Measurements from ENCODE around the gene PRKG1.
"Not testable (repeated sequence)": the region's sequence is repeated elsewhere in the genome, so short reads cannot be mapped to it uniquely, and the experiment has no call there.

Gene PRKG1

DNA sequence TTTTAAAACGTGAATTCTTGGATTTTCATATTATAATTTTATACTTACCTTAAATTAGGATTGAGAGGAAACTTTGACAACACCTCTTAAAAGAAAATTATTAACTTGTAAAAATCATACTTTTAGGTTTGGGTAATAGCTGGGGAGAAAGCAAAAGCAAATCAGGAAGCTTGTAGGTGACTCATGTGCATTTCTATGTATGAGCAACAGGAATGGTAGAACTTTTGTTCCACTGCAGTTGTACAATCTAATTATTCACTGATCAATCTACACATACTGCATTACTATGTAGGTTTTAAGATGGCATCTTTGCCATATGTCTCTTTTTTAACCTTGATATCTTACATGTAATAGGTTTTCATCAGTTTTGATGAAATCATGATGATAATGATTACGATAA lies 223.2 kb downstream of the PRKG1 start:
- intact Hi-C loops (cut with DNase I), result no loop called here
- no peak for DNase-seq

DNA sequence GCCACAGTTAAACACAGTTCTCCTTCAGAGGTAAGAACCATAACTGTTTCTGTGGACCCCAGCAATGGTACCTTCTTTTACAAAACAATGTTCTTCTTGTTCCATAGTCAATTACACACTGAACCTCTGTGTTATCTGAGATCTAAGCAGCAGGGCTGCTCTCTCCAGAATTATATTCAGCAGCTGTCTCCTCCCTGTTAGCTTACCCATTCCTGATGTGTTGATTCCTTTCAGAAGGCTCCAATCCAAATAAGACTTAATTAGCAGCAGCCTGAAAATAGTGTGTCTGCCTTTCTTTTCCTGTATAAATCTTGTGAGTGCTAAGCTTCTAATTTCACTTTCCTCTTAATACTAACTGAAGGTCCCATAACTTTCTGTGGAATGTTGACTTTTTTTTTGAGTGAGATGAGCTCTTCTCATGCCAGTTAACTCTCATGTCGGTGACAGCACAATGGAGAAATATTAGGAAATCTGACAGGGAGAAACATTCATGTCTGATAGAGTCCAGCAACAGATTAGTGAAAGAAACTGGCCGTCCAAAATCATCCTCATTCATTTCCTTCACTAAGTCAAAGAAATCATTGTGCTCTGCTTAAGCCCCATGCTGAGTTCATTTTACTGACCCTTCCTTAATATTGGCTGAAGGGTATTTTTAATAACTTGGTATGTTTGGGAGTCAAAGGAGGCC lies 226.5 kb downstream of the PRKG1 start:
- intact Hi-C loops (cut with DNase I), result no loop called here
- DNase-seq, result no peak

- peak in 1 of 42 donors; percentile 6 for DNase-seq
- intact Hi-C loops (cut with DNase I), result no loop called here
These were observed 227.4 kb downstream of the PRKG1 start for GRCh38 chr10:51301644-51302043.

- intact Hi-C loops (cut with DNase I), result no loop called here
- no peak for DNase-seq
These were observed 228.0 kb downstream of the PRKG1 start for GRCh38 chr10:51302316-51302715.

DNA sequence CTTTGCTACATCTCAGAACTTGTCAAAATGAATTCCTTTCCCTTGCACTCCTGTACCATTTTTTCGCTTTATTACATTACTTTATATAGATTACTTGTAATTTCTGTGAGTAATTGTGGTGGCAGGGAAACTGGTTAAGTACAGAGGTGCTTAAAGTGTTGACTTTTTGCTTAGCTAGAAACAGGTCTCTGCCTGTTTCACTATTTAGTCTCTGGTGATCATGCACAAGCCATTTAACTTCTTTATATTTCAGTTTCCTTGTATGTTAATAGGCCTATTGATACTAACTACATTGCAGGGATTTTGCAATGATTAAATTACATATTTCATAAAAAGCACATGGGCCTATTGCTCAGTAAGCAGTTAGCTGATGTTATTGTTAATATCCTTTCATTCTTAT lies 233.8 kb downstream of the PRKG1 start:
- intact Hi-C loops (cut with DNase I), result no loop called here
- no peak for DNase-seq

DNA sequence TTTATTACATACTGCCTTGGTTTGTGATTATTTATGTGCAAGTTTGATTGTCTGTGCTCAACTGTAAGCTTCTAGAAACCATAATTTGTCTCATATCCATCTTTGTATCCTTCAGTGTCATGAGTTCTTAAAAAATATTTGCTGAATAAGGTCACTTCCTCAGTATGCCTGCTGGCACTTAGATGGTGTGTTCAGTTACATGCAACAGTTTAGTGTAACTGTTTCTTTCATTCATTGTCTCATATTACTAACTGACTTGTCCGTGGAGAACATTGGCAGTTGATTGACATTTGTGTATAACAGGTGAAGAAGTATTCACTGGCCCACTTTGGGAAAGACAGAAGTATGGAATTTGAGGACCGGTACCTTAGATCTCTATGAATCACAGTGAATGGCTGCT lies 236.9 kb downstream of the PRKG1 start:
- intact Hi-C loops (cut with DNase I), result no loop called here
- no peak for DNase-seq

DNA sequence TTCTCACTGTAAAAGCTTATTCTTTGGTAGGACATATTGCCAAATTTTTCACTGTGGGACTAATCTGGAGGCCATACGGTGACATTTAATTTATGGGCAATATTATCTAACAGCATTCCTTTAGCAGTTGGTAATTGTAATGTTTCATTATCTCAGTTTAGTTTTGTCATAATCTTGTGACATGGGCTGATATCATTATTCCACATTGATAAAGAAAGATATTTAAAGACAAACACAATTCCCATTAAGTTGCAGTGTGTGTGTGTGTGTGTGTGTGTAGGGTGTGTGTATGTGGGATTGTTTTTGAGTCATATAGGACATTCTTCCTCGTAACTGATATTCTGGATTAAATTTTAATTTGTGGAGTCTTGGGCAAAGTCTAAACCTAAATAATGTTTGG lies 238.5 kb downstream of the PRKG1 start:
- no peak for DNase-seq
- intact Hi-C loops (cut with DNase I), result no loop called here

DNA sequence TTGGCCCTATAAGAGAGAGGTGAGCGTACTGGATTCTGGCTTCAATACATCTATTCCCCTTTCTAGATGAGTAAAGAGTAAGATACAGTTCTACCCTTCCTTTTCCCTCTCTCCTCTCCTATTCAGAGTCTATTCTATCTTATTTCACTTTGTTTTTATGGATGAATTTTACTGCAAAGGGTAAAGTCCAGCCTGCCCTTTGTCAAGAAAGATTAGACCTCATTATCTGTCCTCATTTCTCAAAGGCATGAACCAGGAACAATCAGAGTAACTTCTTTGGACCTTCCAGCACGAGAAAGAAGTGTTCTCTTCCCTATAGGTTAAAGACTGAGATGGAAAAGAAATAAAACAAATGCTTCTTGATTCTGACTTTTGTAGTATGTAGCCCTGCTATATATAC lies 239.0 kb downstream of the PRKG1 start:
- intact Hi-C loops (cut with DNase I), result no loop called here
- DNase-seq, result no peak

- DNase-seq, result no peak
- intact Hi-C loops (cut with DNase I), result no loop called here
These were observed 239.6 kb downstream of the PRKG1 start for GRCh38 chr10:51313773-51314478.

DNA sequence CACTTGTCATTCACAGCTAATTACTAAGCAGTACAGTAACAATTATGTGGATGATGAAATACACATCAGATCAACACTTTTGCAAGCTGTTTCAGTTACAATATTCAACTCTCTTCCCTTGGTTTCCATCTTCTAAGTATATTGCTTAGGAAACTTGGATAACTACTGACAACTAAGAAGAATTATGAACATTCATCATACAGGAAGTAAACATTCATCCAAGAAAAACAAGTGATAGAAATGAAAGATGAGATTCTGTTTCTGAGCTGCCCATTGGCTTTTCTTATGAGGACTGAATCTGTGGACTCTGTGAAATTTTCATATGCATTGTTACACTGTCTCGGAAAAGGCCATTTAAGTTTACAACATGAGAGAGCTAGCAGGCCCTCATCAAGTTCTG lies 240.2 kb downstream of the PRKG1 start:
- DNase-seq, result no peak
- intact Hi-C loops (cut with DNase I), result no loop called here

DNA sequence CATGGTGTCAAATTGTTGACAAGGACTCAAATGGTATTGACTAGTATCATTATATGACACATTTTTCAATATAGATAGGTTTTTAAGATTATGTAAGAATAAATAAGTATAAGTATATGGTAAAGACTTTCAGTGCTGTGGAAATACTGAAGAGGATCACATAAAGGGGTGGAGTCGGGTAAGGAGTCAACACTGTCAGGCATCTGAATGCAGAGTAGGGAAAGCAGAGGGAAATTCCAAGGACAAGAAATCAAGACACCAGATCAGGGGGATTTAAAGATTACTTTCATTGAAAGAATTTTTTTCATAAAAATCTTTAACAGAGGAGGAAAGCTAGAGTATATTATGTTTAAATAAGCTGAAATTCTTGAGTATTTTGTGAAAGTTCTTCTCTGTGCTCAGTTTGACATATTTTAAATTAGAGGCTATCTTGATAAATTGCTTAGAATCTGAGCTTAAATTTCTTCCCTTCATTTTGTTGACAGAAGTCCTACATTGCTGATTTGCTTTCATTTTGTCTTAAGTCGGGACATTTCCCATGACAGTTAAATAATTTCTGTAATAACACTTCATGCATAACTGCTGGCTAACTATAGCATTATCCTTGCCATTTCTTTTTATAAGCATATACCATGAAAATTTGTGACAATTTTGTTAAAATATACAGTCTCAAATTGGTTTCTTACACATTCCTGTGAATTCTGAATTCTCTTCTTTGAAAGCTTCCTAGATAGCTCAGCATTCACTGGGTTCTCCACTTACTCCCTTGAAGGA lies 244.3 kb downstream of the PRKG1 start:
- intact Hi-C loops (cut with DNase I), result no loop called here
- DNase-seq, result no peak

GRCh38 chr10:51319173-51319435 lies 244.8 kb downstream of the PRKG1 start:
- DNase-seq, result no peak
- intact Hi-C loops (cut with DNase I), result no loop called here

DNA sequence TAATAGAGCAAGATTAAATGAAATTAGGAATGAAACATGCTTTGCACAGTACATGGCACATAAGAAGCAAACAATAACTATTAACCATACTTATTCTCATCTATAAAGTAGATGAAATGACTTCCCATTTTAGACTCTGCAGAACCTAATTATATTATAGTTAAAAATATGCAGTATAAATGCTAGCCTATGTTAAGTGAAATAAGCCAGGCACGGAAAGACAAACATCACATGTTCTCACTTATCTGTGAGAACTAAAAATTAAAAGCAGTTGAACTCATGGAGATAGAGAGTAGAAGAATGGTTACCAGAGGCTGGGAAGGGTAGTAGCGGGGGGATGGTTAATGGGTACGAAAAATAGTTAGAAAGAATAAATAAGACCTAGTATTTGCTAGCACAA lies 247.0 kb downstream of the PRKG1 start:
- intact Hi-C loops (cut with DNase I), result no loop called here
- no peak for DNase-seq

GRCh38 chr10:51321980-51322379 lies 247.7 kb downstream of the PRKG1 start:
- intact Hi-C loops (cut with DNase I), result no loop called here
- no peak for DNase-seq

- no peak for DNase-seq
- intact Hi-C loops (cut with DNase I), result no loop called here
These were observed 251.4 kb downstream of the PRKG1 start for GRCh38 chr10:51325649-51326048.

- intact Hi-C loops (cut with DNase I), result no loop called here
- no peak for DNase-seq
These were observed 251.9 kb downstream of the PRKG1 start for GRCh38 chr10:51326174-51326573.

DNA sequence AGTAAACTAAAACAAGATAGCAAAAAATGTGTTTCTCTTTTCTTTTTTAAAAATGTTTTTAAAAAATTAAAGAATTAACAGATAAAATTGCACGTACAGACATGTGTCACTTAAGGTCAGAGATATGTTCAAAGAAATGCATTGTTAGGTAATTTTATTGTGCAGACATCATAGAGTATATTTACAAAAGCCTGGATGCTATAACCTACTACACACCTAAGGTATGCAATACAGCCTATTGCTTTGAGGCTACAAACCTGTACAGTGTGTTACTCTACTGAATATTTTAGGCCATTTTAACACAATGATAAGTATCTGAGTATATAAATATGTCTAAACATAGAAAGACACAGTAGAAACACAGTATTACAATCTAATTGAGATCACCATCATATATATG lies 253.1 kb downstream of the PRKG1 start:
- no peak for DNase-seq
- intact Hi-C loops (cut with DNase I), result no loop called here

DNA sequence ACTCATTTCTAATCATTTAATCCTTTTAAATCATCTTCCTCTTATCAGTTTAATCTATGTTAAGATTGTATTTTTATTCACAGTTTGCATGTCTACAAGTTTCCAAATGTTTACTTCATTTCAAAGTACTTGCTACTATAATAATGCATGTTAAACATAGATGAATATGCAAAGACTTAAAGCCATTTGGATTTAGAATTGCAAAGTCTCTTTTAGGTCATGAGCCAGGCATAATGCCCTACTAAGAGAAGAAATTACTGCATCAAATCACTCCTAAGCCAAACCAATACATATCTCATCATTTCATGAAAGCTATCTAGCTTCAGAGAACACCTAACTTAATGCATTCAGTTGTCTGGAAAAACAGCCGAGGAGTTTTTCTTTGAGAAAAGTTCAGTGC lies 266.1 kb downstream of the PRKG1 start:
- no peak for DNase-seq
- intact Hi-C loops (cut with DNase I), result no loop called here

GRCh38 chr10:51340845-51341610 lies 266.7 kb downstream of the PRKG1 start:
- intact Hi-C loops (cut with DNase I), result no loop called here
- no peak for DNase-seq

DNA sequence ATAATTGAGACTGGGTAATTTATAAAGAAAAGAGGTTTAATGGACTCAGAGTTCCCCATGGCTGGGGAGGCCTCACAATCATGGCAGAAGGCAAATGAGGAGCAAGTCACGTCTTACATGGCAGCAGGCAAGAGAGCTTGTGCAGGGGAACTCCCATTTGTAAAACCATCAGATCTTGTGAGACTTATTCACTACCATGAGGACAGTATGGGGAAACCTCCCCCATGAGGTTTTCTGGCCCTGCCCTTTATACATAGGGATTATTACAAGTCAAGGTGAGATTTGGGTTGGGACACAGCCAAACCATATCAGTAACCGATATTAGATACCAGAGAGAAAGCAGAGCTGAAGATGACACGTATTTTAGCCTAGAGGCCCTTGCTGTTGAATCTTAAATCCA lies 267.5 kb downstream of the PRKG1 start:
- DNase-seq; intact Hi-C loops (cut with DNase I): not testable (repeated sequence)

Data from head of caudate nucleus (tissue), 42 donors.